ENCODE measurements around the gene NUBP2. TPM values are rescaled to one million over a fixed set of nuclear protein-coding genes. Genes with fewer than 3 reads are reported as not detected.

Gene NUBP2
- total and polyA plus RNA-seq, 8 donors: 20.4 to 58.8 (median 31.0) TPM

DNA sequence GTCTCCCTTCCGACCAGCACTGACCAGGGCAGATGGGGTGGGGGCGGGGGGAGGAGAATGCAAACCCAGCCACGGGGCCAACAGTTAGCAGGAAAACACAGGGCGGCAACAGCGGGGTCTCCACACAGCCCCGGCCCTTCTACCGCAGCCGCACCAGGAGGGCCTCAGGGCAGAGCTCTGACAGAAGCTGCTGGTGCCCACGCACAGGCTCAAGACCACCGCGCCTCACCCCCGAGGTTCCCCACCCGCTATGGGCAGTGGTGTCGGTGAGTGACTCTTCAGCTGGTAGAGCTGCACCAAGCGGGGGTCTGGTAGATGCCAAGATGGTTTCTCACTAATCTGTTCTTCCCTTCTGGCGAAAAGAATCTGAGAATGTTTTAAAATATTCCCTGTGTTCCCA is 27.8 kb downstream of the NUBP2 start:
- H3K9me3 ChIP-seq: no peaks in the 10 kb centered on the region
- no peak overlapping the region for H3K4me3 ChIP-seq
- DNase-seq (peak in 1 of 6 donors; percentile 45), FAIRE-seq (no peak), ATAC-seq (no peak)
- intact Hi-C loops (cut with DNase I): no loop called here
- no peaks in the 10 kb centered on the region for H3K27me3 ChIP-seq
- H3K4me1 ChIP-seq: no peaks in the 10 kb centered on the region
- TF ChIP-seq, protein P1, sequence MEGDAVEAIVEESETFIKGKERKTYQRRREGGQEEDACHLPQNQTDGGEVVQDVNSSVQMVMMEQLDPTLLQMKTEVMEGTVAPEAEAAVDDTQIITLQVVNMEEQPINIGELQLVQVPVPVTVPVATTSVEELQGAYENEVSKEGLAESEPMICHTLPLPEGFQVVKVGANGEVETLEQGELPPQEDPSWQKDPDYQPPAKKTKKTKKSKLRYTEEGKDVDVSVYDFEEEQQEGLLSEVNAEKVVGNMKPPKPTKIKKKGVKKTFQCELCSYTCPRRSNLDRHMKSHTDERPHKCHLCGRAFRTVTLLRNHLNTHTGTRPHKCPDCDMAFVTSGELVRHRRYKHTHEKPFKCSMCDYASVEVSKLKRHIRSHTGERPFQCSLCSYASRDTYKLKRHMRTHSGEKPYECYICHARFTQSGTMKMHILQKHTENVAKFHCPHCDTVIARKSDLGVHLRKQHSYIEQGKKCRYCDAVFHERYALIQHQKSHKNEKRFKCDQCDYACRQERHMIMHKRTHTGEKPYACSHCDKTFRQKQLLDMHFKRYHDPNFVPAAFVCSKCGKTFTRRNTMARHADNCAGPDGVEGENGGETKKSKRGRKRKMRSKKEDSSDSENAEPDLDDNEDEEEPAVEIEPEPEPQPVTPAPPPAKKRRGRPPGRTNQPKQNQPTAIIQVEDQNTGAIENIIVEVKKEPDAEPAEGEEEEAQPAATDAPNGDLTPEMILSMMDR (IDR thresholded peaks at IDR 0.05): no peak
- 92 to 94% methylated on average over 16 of the region's 16 CpGs for WGBS, 2 donors
- no peak overlapping the region for H3K27ac ChIP-seq
- H3K36me3 ChIP-seq: peaks cover 0 to 22% (median 16%) of the 10 kb centered on the region in 3 donors

- TF ChIP-seq, protein P1 (IDR thresholded peaks at IDR 0.05): peak in 3 of 4 donors; percentile 30 to 37 (median 30)
- Histone ChIP-seq H3K9me3 (no peaks in the 10 kb centered on the region), H3K4me3 (no peak overlapping the region), H3K4me1 (no peaks in the 10 kb centered on the region), H3K27me3 (no peaks in the 10 kb centered on the region), H3K36me3 (peaks cover 3 to 31% (median 21%) of the 10 kb centered on the region in 3 donors), H3K27ac (no peak overlapping the region)
- WGBS, 2 donors: 9 to 10% methylated on average over 17 of the region's 17 CpGs
- ATAC-seq: peak; percentile 77 to 99 (median 98)
- no peak for FAIRE-seq
- intact Hi-C loops (cut with DNase I): no loop called here
- peak; percentile 69 to 91 (median 76) for DNase-seq
These were observed 30.0 kb downstream of the NUBP2 start for GRCh38 chr16:1812732-1813163.

GRCh38 chr16:1815461-1815860 is 32.7 kb downstream of the NUBP2 start:
- Histone ChIP-seq H3K4me3 (no peak overlapping the region), H3K36me3 (peaks cover 3 to 17% (median 8%) of the 10 kb centered on the region in 3 donors), H3K27ac (no peak overlapping the region), H3K9me3 (no peaks in the 10 kb centered on the region), H3K27me3 (no peaks in the 10 kb centered on the region), H3K4me1 (no peaks in the 10 kb centered on the region)
- no peak for DNase-seq
- intact Hi-C loops (cut with DNase I): no loop called here
- TF ChIP-seq, protein P1 (IDR thresholded peaks at IDR 0.05): no peak
- 86 to 87% methylated on average over 11 of the region's 11 CpGs for WGBS, 2 donors
- ATAC-seq: no peak
- FAIRE-seq: no peak

DNA sequence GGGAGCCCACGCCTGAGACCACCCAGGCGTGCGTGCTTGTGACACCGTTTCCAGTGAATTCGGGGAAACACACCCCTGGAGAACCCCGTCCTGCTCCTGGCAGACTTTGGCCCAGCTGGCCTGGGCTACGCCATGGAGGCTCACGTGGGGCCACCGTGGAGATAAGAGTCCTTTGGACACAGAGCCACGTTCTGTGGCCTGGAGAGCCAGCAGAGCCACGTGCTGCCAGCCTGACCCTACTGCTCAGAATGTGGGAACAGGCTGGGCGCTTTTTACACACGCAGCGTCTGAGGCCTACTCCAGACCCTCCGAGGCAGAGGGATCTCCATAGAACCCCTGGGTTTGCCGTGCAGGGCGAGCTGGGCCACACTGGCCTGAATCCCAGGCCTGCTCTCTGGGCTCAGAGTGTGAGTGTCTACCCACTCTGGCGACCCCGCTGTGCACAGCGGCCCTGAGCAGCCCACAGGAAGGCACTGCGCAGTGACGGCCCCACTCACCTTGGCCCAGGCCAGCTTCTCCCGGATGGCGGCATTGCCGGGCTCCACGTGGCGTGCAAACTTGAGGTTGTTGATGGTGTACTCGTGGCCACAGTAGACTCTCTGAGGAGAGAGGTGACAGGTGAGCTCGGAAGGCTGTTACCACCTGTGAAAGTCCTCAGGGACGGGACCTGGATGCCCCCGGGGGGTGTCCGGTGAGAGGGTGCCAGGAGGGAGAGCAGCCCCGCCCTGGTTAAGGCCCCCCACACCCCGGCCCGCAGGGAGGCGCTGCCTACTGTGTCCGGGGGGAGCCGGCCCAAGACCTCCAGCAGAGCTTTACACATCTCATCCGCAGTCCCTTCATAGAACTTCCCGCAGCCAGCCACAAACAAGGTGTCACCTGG is 33.9 kb downstream of the NUBP2 start:
- TF ChIP-seq, protein P1 (IDR thresholded peaks at IDR 0.05): no peak
- H3K36me3 ChIP-seq: peaks cover 3 to 26% (median 12%) of the 10 kb centered on the region in 3 donors
- WGBS, 2 donors: 92 to 95% methylated on average over 39 to 40 of the region's 40 CpGs
- intact Hi-C loops (cut with DNase I): no loop called here
- no peaks in the 10 kb centered on the region for H3K9me3 ChIP-seq
- ATAC-seq: no peak
- DNase-seq: peak in 1 of 6 donors; percentile 70
- H3K27me3 ChIP-seq: no peaks in the 10 kb centered on the region
- no peak for FAIRE-seq
- no peaks in the 10 kb centered on the region for H3K4me1 ChIP-seq
- H3K4me3 ChIP-seq: no peak overlapping the region
- H3K27ac ChIP-seq: no peak overlapping the region

DNA sequence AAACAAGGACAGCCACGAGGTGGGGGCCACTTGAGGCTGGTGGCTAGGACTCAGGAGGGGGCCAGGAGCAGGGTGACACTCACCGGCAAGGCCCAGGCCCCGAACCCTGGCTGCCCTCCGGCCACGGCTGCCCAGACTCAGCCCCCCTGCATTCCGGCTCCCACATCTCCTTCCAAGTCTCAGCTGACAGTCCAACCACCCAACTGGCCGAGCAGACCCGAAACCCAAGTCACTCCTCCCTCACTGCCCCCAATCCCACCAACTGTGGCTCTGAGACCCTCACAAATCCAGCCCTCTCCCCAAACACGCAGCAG is 34.5 kb downstream of the NUBP2 start:
- Histone ChIP-seq H3K27ac (no peak overlapping the region), H3K4me1 (no peaks in the 10 kb centered on the region), H3K9me3 (no peaks in the 10 kb centered on the region), H3K4me3 (no peak overlapping the region), H3K36me3 (peaks cover 3 to 32% (median 17%) of the 10 kb centered on the region in 3 donors), H3K27me3 (no peaks in the 10 kb centered on the region)
- FAIRE-seq (no peak), DNase-seq (no peak), ATAC-seq (no peak)
- TF ChIP-seq, protein P1 (IDR thresholded peaks at IDR 0.05): no peak
- intact Hi-C loops (cut with DNase I): no loop called here
- WGBS, 2 donors: 92 to 95% methylated on average over 9 of the region's 9 CpGs

All from pancreas (tissue), 10 donors.